NCI-H524 treated with DMSO at 0.1 percent for 48 hours (cell line): ENCODE measurements around the gene COL5A1.
A peak's percentile ranks its signal among the peaks of the same experiment; 100 is the strongest.

Source experiments
- DNase-seq: peaks from one replicate; lab custom pipeline; 2025; lab: John Stamatoyannopoulos, UW

The COL5A1 gene

DNA sequence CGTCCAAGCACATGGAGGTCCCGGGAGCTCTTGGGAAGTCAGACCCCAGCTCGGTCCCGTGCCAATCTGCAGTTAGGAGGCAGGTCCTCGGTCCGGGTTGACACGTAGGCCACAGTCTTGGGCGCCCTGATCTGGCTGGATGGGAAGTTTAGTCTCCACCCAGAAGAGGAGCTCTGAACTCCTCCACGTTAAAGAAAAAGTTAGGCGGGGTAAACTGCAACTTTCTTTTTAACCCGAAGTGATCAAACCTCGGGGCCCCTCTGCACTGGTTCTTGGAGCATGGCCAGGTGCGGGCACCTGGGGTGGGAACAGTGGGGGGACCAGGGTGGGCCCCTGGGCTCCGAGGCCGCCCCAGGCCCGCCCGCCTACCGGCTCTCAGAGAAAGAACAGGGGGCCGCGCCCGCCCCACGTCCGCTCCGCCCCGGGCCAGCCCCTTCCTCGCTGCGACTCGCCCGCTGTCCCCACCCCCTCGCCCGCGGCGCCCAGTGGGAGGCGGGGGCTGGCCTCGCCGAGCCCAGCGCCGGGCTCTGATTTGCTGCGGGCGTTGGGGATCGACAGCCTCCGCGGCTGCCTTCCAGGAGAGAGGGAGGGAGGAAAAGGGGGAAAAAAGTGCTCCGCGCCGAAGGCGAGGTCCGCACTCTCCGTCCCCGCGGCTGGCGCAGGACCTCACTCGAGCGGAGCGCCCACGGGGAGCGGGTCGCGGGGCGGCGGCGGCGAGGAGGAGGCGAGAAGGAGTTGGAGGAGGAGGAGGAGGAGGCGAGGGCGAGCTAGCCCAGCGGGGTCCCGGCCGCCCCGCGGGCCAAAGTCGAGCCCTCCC is at the start of gene COL5A1:
Gene COL5A1, plus strand, starts transcription at position 631 of the 817 bp plus-strand sequence. CDS start 385 bp downstream, outside the sequence.
- DNase-seq = peak; percentile 40

DNA sequence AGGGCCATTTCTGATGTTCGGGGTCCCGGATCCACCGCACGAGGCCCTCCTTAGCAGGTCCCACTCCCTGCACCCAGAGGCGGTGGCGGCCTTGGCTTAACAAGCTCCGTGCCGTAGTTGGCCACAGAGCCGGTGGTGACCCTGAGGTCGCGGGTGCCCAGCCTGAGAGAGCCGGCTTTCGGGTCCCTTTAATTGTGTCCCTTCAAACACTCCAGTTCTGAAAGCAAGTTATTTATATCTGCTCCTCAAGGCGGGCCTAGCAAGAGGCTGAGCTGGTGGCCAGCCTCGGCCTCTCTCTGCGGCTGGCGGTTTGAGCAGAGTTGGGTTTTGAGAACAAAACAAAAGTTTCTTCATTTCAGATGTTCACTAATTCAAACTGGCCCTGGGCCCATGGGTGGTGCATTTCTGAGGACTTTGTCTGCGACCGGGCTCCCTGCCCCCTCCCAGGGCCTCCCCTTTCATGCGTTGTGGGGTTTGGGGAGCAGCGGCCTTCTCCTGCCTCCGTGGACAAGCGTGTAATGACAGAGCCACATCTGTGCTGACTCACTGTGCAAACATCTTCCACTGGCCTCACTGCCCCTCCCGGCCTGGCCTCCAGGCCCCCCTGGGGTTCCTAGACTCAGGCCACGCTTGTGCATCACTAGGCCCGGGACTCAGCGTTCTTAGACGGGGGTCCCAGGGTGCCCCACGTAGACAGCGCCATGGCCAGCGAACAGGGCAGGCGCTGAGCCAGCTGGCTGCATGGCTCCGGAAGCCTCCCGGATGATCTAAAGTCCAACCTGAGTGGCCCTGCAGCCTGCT is 49.4 kb upstream of the COL5A1 start:
- DNase-seq = no peak

DNA sequence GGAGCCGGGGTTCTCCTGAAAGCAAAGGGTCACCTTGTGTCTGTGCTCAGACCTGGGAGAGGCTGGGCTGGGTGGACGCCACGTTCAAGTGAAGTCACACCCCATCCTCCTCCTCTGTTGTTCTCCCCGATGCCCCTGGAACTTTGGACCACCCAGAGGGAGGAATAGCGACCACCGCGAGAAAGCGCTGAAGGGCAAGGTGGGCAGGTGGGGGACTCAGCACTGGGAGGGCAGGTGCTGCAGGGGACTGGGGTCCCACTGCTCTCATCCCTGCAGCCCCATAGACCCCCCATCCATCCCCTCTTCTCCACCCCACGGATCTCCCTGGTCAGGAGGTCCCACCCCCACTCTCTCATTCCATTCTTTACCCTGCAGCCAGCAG is 48.8 kb upstream of the COL5A1 start:
- no peak for DNase-seq

DNA sequence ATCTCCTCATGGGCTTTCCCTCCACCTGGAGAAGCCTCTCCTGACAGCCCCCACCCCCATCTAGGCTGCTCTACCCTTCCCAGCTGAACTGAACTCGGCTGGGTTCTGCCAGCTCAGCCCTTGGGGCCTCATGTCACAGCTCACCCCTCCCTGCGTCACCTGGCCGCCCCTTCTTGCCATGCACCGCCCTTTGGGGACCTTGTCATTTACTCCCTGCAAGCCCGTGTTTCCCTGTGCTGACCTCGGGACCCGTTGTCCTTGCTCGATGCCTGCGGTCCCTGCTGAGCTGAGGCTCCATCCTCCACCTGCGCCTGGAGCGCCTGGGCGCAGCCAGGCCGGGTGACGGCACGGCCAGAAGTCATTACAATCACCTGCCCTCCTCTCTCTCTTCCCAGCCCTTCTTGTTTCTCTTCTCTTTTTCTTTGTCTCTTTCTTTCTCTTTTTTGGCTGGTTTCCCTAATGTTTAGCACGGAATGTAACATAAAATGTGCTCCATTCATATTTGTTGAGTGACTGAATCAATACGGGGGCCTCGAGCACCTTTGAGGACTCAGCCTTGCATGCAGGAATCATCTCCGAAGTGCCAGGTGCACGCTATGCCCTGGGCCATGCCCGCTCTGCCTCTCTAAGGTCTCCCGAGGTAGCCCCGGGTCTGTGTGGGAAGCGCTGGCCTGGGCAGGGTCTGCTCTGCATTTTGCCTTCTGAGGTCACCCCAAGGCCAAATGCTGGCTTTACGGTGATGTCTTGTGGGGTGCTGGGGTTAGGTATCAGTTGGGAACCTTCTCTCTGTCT is 48.1 kb upstream of the COL5A1 start:
- no peak for DNase-seq

DNA sequence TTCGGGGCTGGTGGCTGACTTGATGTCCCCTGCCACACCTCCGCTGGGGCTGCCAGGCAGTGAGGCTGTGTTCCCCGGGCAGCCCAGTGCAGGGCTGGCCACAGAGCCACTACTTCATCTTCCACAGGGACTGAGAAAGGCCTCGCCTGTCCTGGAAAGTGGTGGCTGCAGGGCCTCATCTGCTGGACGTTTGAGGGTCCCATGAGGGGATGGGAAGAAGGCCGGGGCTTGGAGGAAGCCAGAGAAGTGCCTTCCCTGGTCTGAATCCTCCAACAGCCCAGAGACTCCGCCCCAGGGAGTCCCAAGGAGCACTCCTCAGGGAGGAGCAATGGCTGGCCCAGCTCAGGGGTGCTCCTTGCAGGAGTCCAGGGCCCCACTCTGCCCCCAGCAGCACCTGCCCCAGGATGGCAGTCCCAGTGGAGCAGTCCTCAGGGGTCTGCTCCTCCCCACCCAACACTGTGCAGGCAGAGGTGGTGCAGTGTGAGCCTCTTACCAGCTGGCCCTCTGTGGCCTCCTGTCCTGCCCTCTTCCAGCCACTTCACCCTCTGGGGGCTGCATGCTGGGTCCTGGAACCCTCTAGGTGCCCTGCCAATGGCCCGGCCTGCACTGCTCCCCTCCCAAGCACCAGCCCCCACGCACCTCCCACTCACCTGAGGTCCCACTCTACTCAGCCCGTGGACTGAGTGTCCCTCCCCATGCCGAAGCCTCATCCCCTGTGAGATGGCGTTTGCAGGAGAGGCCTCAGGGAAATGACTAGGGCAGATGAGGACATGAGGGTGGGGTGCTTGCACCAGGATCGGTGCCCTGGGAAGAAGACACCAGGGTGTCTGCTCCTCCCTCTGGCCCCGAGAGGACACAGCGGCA is 47.3 kb upstream of the COL5A1 start:
- DNase-seq = no peak

DNA sequence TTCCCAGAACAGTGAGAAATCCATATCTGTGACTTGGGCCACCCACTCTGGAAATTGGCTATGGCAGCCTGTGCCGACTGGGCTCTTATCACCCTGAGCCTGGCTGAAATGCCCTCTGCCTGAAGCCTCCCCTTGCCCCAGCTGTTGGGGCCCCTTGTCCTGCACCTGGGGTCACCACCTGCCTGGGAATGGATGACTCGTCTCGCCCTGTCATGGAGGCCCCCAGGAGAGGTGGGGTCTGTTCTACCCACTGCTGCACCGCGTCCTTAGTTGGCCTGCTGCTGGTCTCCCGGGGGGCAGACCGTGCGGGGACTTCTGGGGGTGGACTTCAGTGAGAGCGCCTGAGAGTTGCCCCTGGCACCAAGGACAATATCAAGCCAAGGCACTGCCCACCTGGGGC is 46.6 kb upstream of the COL5A1 start:
- no peak for DNase-seq

DNA sequence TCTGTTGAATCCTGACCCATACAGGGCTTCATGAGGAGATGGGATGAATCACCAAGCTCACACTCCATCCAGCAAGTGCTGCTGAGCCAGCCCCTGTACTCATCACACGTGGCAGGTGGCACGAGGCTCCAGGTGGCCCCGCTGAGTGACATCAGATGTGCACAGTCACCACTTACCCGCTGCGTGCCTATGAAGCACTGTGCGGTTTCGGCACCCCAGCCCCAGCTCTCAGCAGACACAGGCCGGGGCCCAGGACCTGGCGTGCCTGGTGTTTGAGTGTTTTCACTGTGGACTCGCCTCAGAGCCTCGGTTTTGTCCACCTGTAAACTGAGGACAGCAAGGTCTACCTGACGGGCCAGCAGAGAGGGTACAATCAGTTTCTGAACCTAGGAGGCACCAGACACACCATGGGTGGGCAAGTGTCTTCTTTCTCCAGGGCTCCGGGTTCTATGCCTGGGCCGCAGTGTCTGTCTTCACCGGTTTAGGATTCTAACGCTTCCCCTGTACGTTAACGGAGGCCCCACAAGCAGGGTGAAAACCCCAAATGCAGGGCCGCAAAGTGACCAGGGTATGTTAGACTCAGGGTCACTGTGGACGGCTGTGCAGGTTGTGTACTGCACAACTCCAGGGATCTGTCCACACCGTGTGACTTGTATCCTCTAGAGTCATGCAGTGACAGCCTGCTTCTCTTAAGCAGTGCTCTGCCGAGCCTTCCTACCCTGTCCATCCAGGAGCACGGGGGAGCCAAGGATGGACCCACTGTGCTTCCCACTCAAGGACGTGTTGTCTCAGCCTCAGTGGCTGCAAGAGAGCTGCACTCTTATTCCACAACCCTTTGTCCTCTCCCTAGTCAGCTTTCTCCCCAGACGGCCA is 44.3 kb upstream of the COL5A1 start:
- no peak for DNase-seq

DNA sequence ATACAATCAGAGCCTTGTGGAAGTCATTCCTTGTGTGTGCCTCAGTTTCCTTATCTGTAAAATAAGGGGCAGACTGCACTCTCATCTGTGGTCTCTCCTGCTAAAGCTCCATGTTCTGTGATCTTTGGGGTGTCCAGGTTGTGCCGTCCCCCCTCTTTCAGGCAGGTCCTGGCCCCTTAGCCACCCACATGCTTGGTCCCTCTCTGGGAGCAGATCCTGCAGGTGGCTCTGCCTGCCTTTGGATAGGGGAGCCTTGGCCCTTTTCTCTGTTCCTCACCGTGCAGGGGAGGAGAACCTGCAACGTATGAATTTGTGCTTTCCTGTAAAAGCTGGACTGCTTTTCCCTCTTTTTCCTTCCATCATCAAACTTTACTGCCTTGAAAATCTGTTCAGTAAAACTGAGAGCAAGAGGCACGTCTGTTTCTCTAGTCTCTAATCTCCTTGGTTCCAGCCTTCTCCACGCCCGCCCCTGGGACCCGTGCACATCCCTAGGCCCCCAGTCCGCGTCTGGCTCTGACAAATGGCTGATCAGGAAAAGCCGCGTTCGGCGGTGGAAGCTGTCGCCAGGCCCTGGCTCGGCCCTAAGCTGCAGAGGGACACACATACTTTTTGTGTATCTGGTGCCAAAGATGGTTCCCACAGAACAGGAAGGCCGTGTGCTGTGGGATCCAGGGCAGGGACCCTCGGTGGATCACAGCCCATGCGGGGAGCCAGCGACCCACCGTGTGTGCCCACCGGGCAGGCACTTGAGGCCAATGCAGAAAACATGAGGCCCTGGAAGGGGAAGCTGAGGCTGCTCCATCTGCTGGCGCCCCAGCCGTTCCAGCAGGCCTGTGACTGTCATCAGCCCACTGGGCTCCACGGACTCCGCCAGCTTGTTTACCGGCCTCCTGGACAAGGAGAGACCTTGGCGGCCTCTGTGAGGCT is 43.4 kb upstream of the COL5A1 start:
- no peak for DNase-seq

DNA sequence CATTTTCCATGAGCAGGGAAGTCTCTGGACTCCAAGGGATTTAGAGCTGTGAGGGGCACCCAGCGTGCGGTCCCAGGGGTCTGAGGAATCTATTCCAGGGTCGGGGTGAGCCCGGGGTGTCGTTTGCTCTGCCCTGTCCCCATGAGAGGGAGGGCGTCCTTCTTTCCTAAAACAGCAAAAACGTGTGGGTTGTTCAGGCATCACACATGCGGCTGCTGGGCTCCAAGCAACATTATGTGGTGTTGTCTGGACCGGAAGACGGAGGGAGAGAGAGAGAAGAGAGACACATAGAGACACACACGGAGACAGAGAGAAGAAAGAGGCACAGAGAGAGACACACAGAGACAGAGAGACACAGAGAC is 42.7 kb upstream of the COL5A1 start:
- DNase-seq = no peak

DNA sequence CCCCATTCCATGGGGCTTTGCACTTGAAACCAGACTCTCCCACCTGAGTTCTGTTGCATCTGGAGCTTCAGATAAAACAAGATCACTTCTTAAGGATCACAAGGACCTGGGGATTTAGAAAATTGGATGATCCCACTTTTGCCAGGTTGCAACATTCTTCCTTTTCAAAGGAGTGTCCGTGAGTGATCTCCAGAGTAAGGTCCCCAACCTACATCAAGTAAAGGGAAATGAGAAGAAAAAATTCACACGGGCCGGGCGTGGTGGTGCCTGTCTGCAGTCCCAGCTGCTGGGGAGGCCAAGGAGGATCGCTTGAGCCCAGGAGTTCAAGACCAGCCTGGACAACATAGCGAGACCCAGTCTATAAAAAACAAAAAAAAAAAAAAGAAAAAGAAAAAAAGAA is 41.2 kb upstream of the COL5A1 start:
- DNase-seq = no peak

DNA sequence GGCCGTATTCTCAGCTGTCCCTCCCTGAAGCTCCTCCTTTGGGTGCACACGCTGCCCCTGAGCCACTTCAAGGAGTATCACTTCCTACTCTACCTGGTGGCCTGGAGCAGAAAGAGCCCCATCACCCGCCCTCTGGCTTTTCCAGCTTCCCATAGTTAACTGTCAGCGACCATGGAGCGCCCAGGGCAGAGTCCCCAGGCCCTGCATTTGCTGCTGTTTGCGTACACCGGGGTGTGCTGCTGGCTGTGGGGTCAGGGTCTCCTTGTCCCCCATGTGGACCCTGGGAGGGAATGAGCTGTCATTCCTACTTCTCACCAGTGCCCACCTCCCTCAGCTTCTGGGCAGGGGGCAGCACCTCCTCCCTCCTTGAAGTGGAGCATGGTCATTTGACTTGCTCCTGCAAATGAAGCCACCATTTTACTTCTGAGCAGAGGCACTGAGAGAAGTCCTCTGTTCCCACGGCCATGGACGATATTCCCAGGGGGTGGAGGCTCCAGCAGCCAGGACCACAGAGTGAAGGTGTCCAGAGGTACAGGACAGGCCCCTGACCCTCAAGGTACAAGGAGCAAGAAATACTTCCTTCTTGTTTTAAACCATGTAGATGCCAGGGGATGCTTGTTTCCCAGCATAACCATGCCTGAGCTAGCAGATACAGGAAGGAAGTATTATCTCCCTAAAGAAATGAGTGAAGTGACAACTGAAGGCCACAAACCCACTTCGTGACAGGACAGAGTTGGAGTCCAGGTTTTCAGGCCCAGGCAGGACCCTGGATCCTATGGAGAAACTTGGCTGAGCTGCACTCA is 40.6 kb upstream of the COL5A1 start:
- DNase-seq = no peak

DNA sequence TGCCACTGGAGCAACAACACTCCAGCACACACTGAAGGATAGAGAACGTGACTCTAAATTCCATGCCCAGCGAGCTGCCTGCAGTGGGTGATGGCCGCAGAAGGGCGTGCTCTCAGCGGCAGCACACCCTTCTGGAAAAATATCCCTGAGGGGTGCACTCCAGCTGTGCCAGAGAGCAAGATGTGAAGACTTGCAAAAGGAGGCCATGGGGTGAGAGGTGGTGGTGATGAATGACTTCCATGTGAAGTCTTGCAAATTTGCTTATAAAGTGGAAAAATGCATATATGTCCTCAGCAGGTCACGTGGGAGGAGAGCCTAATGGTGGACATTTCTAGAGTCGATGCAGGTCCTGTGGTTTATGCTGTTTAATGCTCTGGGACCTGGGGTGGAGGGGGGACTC is 39.8 kb upstream of the COL5A1 start:
- DNase-seq = no peak

DNA sequence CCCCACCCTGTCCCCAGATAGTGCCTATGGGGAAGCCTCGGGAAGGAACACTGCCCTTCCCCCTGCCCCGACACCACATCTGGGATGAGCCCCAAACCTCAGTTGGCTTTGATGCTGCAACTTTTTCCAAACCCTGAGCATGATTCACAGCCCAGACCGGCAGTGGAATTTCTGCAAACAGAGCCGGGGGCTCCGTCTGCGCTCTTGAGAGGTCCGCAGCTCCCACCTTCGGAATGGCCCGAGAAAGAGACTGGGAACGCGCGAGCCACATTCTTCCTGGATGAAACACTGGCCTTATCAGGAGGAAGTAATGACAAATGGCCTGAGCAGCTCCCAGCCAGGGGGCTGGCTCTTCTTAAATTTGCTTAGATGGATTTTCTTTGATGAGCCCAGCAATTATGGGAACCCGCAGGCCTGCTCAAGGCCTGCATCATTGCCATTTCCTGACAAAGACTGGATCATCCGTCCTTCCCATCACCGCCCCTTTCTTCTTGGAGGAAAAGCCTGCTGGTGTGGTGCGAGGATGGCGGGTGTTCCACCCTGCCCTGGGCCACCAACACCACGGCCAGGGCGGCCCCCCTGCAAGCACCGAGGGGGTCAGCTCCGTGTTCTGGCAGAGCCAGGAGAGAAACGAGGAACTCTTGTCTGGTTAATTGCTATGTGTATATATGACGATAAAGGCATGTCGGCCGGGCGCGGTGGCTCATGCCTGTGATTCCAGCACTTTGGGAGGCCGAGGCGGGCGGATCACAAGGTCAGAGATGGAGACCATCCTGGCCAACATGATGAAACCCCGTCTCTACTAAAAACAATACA is 38.8 kb upstream of the COL5A1 start:
- no peak for DNase-seq

DNA sequence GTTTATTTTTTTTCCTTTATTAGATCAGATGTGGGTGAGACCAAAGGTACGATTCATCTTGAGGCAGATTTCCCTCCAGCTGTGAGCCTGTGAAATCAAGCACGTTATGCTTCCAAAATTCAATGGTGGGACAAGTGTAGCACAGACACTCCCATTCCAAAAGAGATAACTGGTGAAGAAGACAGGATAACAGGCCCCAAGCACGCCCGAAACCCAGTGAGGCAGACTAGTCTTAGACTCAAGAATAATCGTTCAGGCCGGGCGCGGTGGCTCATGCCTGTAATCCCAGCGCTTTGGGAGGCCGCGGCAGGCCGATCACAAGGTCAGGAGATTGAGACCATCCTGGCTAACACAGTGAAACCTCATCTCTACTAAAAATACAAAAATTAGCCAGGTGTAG is 36.8 kb upstream of the COL5A1 start:
- no peak for DNase-seq

DNA sequence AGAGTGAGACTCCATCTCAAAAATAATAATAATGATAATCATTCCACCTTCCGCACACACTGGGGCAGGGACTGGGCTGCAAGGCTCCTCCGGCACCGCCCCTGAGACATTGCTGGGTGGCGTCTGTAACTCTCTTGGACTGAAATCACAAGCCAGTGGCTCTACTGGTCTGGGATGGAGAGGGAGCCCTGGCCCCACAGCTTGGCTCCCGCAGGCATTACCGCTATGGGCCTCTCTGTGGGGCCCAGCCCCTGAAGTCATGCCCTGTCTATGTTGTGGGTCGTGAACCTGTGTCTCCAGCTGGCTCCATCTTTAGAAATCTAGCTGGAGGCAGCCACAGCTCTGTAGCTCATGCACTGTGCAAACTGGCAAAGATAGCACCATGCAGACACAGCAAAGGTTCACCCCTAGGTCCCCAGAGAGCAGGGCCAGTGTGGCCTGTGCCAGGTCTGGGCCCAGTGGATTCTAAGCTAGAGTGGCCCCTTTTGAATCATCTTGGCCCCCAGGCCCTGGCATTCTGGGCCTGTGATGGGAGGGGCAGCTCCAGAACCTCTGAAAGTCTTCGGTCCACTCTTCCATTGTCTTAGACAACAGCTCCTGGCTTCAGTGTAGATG is 36.1 kb upstream of the COL5A1 start:
- DNase-seq = no peak

DNA sequence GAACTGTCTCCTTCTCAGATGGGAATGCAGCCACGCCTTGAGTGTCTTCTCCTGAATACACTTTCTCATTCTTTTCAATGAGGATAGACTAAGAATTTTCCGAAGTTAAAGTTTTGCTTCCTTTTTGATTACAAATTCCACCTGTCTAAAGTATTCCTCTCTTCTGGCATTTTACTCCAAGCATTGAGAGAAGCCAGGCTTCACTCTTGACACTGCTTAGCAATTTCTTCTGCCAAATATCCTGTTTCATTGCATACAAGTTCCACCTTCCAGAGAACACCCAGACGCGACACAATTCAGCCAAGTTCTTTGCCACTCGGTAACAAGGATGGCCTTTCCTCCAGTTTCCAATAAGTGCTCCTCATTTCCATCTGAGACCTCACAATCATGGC is 35.6 kb upstream of the COL5A1 start:
- DNase-seq = no peak

DNA sequence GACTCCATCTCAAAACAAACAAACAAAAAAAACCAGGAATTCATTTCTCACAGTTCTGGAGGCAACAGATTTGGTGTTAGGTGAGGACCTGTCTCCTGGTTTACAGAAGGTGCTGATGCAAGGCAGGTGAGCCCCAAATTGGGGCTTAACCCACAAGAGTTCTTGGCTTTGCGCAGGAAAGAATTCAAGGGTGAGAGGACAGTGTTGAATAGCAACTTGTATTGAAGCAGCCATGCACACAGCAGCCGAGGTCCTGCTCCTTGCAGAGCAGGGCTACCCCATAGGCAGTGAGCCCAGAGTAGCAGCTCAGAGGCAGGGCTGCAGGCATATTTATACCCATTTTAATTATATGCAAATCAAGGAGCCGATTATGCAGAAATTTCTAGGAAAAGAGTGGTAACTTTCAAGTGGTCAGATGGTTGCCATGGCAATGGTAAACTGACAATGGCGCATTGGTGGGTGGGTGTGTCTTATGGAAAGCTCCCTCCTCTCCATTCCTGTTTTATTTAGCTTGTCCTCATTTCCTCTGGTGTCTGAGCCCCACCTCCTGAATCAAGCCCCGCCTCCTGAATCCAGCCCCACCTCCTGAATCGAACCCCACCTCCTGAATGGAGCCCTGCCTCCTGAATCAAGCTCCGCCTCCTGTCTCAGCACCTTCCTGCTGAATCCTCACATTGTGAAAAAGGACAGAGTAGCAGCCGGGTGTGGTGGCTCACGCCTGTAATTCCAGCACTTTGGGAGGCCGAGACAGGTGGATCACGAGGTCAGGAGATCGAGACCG is 34.5 kb upstream of the COL5A1 start:
- no peak for DNase-seq
